ENCODE measurements around the gene SOD3. TPM values are rescaled to one million over a fixed set of nuclear protein-coding genes. Genes with fewer than 3 reads are reported as not detected.

The SOD3 gene
- total and polyA plus RNA-seq, 10 of the 15 experiments (the other 5 are each of a cell fraction or from before 2014, with no cell fraction given), result not detected

GRCh38 chr4:24801136-24801855 lies 5.9 kb downstream of the SOD3 start:
- ChIA-PET RAD21 (ENCODE audit: unreplicated experiment) (no interaction called here), CTCF (no interaction called here), POLR2A (no interaction called here), SMC1A (ENCODE audit: uncharacterized antibody, unreplicated experiment) (no interaction called here)
- Histone ChIP-seq H3K9ac (ENCODE audit: control insufficient read depth, insufficient read depth, low read length) (no peak overlapping the region), H3K4me3 (no peak overlapping the region), H3K27ac (ENCODE audit: control insufficient read depth, insufficient read depth) (no peak overlapping the region), H3K27me3 (replicated peaks in 1 of 2; ENCODE audit: control insufficient read depth in 2 of 2, insufficient read depth in 2 of 2, low read length in 1 of 2) (peaks cover 0 to 2% of the 10 kb centered on the region in 2 experiments; a peak in 1 of 4 replicates), H3K4me2 (ENCODE audit: control insufficient read depth, insufficient read depth) (no peak overlapping the region), H3K4me1 (ENCODE audit: control insufficient read depth, insufficient read depth, low read length) (no peaks in the 10 kb centered on the region), H2AFZ (ENCODE audit: control insufficient read depth, low read depth, low read length) (no peak overlapping the region), H3K79me2 (ENCODE audit: control insufficient read depth, insufficient read depth, low read length) (no peaks in the 10 kb centered on the region), H4K20me1 (ENCODE audit: control insufficient read depth, insufficient read depth) (no peaks in the 10 kb centered on the region), H3K36me3 (ENCODE audit: control insufficient read depth in 2 of 2, insufficient read depth in 2 of 2, low read length in 1 of 2) (no peaks in the 10 kb centered on the region), H3K9me3 (replicated peaks; ENCODE audit: control insufficient read depth, insufficient read depth, low read length) (no peaks in the 10 kb centered on the region; the same call in 2 of the 3 replicates)
- no TSS peak for BruUV-seq (replicated peaks)
- ATAC-seq (no peak), FAIRE-seq (no peak), DNase-seq (ENCODE audit: low read depth, low spot score) (no peak)
- WGBS (ENCODE audit: insufficient coverage, insufficient replicate concordance, low lambda C conversion rate, missing lambda C conversion rate), result 36% methylated on average over 10 of the region's 10 CpGs
- intact Hi-C loops (cut with micrococcal nuclease; ENCODE audit: unreplicated experiment) (no loop called here), in situ Hi-C loops (cut with MboI) (no loop called here)
- no peak for TF ChIP-seq BACH1 (IDR thresholded peaks at IDR 0.05; ENCODE audit: borderline replicate concordance)
- no peak for TF ChIP-seq JUND (IDR thresholded peaks at IDR 0.05; ENCODE audit: low read depth, low read length)
- TF ChIP-seq CBX3 (IDR thresholded peaks at IDR 0.05; ENCODE audit: borderline replicate concordance, low read depth), result no peak

- DNase-seq (ENCODE audit: low read depth, low spot score), result no peak
- no peak for FAIRE-seq
- peaks cover 0 to 2% of the 10 kb centered on the region in 2 experiments; a peak in 1 of 4 replicates for H3K27me3 ChIP-seq (replicated peaks in 1 of 2; ENCODE audit: control insufficient read depth in 2 of 2, insufficient read depth in 2 of 2, low read length in 1 of 2)
- H3K4me3 ChIP-seq, result no peak overlapping the region
- 39% methylated on average over 6 of the region's 6 CpGs for WGBS (ENCODE audit: insufficient coverage, insufficient replicate concordance, low lambda C conversion rate, missing lambda C conversion rate)
- intact Hi-C loops (cut with micrococcal nuclease; ENCODE audit: unreplicated experiment), result no loop called here
- POLR2A ChIA-PET, result no interaction called here
- no peak overlapping the region for H2AFZ ChIP-seq (ENCODE audit: control insufficient read depth, low read depth, low read length)
- no peaks in the 10 kb centered on the region for H3K36me3 ChIP-seq (ENCODE audit: control insufficient read depth in 2 of 2, insufficient read depth in 2 of 2, low read length in 1 of 2)
- H4K20me1 ChIP-seq (ENCODE audit: control insufficient read depth, insufficient read depth), result no peaks in the 10 kb centered on the region
- H3K79me2 ChIP-seq (ENCODE audit: control insufficient read depth, insufficient read depth, low read length), result no peaks in the 10 kb centered on the region
- no peak overlapping the region for H3K9ac ChIP-seq (ENCODE audit: control insufficient read depth, insufficient read depth, low read length)
- H3K4me2 ChIP-seq (ENCODE audit: control insufficient read depth, insufficient read depth), result no peak overlapping the region
- in situ Hi-C loops (cut with MboI), result no loop called here
- no TSS peak for BruUV-seq (replicated peaks)
- CTCF ChIA-PET, result interaction anchor here (0.6 kb wide), 1 partner anchor 381 kb away, joined by 4 read pairs; no protein-coding TSS in a partner anchor
- no peaks in the 10 kb centered on the region for H3K4me1 ChIP-seq (ENCODE audit: control insufficient read depth, insufficient read depth, low read length)
- no peaks in the 10 kb centered on the region; the same call in 2 of the 3 replicates for H3K9me3 ChIP-seq (replicated peaks; ENCODE audit: control insufficient read depth, insufficient read depth, low read length)
- RAD21 ChIA-PET (ENCODE audit: unreplicated experiment), result interaction anchor here (0.5 kb wide), 1 partner anchor 422 kb away, joined by 4 read pairs; no protein-coding TSS in a partner anchor
- SMC1A ChIA-PET (ENCODE audit: uncharacterized antibody, unreplicated experiment), result interaction anchor here (0.9 kb wide), 1 partner anchor 13 kb away, joined by 3 read pairs; no protein-coding TSS in a partner anchor
- H3K27ac ChIP-seq (ENCODE audit: control insufficient read depth, insufficient read depth), result no peak overlapping the region
- no peak for ATAC-seq
- no peak for TF ChIP-seq PML (IDR thresholded peaks at IDR 0.05; ENCODE audit: low read length)
- no peak for TF ChIP-seq CBFB (IDR thresholded peaks at IDR 0.05; ENCODE audit: low read depth)
- no peak for TF ChIP-seq RAD51 (IDR thresholded peaks at IDR 0.05)
- TF ChIP-seq SUPT20H (IDR thresholded peaks at IDR 0.05; ENCODE audit: borderline replicate concordance, control insufficient read depth, low read depth, low read length), result no peak
- TF ChIP-seq ZNF592 (IDR thresholded peaks at IDR 0.05), result no peak
- TF ChIP-seq IKZF2 (IDR thresholded peaks at IDR 0.05), result no peak
- TF ChIP-seq TARDBP (IDR thresholded peaks at IDR 0.05; ENCODE audit: borderline replicate concordance), result no peak
- TF ChIP-seq MEF2A (IDR thresholded peaks at IDR 0.05; ENCODE audit: insufficient read depth, low read depth, low read length), result no peak
These were observed 7.3 kb downstream of the SOD3 start for GRCh38 chr4:24802648-24803047.

Measured in GM12878 (cell line).